Measurements from ENCODE around the gene KLHL33.

- TF ChIP-seq POLR2A (IDR thresholded peaks at IDR 0.05): no peak
- no peak for TF ChIP-seq CTCF (IDR thresholded peaks at IDR 0.05)
Measured at GRCh38 chr14:20422886-20423285, 13.1 kb downstream of the KLHL33 start.
